CD4-positive, alpha-beta T cell treated with Interleukin-15 for 4 hours (primary cell): ENCODE measurements around the gene PMEPA1.

ENCODE experiments used
- DNase-seq: peaks from one replicate; pipeline ENCODE4 v3.0.0-alpha.2; 2020; ENCODE audit warnings: low spot score

The PMEPA1 gene

DNA sequence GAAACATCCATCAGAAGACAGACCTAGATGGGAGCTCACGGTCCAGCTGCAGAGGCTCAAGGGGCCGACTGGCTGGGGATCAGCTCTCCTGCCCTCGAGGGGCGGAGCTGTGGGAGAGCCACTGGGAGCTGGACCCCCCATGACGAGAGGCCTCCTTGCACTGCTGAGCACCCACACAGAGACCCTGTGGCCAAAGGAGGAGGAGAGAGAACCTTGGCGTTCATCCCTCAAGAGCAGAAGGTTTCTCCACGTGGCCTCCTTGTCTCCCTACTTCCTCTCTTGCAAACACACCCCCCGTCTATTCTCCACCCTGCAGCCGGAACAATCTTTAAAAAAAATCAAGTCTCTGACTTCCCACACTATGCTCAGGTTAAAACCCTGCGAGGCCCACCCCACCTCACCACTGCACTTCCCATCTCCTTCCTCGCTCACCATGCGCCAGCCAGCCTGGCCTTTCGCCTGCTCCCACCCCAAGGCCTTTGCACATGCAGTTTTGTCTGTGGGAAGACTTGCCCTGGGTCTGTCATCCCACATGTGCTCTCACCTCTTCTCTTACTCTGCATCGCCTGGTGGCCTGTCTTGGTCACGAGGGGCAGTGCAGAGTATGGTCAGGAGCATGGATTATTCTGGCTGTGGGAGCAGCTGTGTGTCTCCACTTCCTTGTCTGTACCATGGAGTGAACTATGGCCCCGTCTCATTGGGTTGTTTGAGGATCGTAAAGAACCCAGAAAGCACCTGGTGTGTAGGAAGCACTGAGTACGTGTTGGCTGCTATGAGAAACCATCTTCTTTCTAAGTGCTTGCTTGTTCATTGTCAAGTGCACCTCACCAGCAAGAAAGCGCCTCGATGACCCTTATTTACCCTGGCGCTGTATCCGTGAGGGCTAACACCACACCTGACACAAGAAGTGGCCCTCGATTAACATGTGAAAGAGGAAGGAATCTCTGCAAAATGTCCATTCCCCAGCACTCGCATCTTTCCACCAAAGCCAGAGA lies 32.9 kb downstream of the PMEPA1 start:
- no peak for DNase-seq

DNA sequence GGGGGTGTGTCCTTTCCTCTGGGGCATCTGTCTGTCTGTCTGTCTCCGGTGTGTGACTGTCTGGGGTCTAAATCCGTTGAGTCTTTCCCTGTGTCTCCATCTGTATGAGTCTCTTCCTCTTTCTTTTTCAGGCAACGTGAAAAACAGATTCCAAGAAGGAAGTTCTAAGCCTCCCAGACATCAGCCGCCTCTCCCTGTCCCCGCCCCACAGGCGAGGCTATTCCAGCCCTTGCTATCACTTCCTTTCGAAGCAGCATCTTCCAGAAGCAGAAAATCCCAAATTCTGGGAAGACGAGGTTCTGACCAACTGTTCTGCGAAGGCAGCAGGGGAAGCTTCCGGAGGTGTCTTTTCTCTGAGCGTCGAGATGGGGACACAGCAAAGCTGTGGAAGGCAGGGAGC lies 34.0 kb downstream of the PMEPA1 start:
- no peak for DNase-seq

DNA sequence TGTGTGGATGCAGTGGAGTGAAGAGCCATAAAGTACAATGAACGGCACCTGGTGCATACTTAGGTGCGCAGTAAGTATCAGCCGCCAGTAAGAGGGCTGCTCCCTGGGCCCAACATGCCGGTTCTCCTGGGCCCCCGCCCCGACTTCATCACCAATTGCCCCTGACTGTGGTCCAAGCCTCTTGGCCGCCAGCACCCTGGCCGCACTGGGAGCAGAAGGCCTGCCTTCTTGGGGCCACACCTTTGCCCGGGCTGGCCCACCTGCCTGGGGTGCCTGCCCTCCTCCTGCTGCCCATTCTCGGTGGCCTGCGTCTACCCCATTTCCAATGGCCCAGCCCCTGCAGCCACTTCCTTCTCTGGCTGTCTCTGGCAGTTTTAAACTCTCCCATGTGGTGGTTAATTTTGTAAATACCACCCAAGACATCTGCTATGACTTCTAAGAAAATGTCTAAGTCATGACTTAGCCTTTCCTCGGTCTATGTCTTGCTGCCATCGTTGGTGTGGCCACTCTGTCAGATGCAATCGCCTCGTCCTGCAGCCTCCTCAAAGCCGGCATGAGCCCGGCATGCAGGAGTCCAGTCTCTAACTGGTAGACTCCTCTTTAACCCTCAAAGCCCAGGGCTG lies 36.8 kb downstream of the PMEPA1 start:
- no peak for DNase-seq

DNA sequence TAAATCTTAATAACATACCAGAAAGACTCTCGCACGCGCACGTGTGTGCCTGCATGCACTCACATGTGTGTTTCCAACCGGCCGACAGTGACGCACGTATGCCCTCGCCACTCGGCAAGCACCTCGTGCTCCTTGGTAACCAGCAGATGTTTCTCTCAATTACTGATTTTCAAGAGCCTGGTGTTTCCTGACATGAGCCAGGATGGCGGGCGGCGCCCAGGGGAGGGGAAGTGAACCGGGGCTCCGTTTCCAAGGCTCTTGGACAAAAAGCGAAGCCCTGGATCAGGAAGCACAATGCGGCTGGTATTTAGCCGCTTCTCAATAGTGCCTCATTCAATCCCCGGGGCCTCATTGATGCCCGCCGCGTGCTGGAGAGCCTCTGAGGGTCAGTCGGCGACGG lies 37.7 kb downstream of the PMEPA1 start:
- DNase-seq: no peak

DNA sequence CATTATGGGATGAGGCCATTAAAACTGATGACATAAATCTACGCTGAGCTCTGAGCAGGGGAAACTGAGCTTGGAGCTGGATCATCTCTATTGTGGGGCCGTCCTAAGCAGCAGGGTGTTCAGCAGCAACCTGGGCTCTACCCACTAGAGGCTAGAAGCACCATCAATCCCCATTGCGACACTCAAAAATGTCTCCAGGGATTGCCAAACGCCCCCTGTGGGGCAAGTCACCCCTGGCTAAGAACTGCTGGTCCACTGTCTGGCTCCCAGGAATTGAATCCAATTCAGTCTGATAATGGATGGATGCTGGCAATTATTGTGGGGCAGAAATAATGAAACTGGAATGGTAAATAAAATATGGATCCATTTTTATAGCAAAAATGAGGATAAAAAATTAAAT lies 38.2 kb downstream of the PMEPA1 start:
- DNase-seq: no peak

DNA sequence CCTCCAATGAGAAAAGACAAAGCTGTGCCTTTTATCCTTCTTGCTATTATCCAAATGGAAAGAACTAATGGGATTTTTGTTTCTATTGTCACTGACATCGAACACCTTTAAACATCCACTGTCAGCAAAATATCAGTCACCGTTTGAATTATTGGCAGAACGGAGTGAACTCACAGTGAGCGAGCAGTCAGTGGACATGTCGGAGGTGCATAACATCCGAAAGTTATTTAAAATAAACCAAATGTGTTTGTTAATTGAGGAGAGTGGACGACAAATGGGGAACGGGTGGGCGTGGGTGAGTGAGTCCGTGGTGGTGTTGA lies 38.8 kb downstream of the PMEPA1 start:
- DNase-seq: no peak

DNA sequence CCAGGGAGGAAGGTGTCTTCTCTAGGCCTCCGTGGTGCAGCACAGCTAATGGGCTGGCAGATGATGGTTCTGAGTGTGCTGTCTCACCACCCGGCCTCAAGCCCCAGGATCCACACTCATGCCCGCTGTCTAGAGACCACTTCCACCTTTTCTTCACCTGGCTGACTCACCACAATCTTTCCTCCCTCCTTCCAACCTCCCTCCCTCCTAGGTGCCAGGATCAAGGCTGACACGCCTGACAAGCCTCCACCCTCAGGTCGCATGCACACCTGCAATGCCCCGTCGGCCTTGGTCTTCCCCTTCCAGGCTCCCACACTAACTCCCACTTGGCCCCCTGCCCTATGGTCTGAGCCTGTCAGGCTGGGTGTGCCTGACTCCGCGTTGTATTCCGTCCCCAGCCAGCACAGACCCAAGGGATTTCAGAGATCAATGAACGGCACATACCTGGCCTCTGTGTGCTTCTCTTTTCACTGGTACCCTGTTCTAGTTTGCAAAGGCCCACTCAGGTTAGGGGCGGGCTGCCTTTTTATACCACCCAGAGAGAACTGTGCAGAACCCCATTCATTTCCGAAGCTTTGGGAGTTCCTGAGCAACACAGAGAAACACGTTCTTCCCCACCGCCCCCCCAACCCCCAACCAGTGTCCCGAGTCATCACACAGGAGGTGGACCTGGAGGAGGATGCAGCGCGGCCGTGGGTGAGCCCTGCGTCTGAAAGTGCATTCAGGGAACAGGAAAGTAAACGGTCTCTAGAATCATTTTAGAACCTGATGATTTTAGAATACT lies 39.3 kb downstream of the PMEPA1 start:
- DNase-seq: no peak

DNA sequence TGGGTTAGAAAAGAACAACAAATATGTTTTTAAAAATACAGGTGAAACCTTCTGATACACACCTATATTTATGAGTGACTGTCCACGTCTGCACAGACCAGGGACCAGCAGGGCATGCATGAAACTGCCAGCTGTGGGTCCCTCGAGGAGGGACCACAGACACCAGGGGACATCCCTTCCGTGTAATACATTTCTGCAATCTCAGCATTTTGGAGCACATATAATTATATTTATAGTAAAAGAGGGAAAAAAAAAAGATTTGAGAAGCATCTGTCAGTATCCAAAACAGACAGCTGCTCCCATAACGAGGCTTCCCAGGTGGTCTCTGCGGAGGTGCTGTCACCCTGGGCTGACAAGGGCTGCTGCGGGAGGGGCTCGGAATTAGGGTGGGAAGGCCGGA lies 40.2 kb downstream of the PMEPA1 start:
- no peak for DNase-seq

DNA sequence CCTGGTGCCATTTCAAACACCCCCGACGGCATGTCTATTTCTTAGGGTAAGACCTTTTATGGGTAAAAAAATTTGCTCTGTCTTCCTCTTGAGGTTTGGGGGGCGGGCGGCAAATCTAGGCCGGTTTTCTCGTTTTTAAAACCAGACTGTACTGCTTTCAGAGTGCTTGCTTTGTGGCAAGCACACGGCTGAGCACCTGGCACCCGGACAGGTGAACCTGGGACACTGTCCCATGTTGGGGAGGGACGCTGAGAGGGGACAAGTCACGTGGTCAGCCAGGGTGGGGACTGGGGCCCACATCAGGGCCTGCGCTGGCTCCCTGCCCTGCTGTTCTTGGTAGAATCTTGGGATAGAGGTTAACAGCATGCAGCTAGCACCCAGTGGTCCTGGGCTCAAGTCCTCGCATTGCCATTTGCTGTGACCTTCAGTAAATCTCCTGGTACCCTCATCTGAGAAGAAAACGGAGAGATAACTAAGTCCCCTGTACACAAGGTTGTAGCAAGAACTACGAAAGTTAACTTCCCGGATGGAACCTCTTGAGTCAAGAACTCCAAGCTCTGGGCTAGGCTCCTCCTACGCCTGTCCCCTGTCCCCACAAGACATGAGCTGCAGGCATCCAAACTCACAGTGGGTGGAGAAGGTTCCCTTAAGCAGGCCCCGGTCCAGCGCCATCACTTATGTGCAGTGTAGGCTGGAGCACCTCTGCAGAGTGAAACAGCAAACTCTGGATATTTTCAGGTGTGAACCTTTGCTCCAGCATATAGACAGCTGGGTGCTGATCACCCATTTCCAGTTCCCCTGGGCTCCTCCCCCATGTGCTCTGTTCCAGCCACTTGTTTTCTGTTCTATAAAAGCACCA lies 41.7 kb downstream of the PMEPA1 start:
- no peak for DNase-seq

DNA sequence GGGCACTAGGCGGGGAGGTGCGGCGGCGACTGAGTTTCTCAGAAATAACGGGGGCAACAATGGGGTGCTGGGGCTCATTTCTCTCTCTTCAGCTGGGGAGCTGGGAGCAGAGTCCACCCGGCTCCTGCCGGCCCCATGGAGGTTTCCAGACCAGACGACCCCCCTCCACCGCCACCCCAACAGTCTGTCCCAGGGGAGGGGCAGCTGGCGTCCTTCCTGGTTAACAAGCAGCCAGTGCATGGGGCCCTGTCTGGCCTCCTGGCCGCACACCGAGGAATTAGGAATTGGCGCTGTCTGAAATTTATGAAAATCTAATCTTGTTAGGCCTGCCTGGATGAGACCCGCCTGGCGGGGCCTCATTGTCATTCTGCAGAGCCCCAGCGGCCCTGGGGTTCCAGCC lies 42.4 kb downstream of the PMEPA1 start:
- no peak for DNase-seq

DNA sequence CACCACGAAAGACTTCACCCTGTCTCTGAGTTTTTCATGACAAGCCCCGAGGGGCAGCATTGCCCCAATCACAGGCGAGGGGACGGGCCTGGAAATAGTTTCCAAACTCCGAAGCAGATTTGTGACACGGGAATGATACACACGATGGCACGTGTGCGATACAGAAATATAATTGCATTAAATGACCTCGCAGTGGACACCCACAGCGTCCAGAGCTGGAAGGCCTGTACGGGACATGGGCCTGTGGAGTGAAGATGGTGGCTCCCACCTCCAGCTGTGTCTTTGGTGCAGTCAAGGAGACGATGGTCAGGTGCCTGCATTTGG lies 43.0 kb downstream of the PMEPA1 start:
- DNase-seq: no peak

DNA sequence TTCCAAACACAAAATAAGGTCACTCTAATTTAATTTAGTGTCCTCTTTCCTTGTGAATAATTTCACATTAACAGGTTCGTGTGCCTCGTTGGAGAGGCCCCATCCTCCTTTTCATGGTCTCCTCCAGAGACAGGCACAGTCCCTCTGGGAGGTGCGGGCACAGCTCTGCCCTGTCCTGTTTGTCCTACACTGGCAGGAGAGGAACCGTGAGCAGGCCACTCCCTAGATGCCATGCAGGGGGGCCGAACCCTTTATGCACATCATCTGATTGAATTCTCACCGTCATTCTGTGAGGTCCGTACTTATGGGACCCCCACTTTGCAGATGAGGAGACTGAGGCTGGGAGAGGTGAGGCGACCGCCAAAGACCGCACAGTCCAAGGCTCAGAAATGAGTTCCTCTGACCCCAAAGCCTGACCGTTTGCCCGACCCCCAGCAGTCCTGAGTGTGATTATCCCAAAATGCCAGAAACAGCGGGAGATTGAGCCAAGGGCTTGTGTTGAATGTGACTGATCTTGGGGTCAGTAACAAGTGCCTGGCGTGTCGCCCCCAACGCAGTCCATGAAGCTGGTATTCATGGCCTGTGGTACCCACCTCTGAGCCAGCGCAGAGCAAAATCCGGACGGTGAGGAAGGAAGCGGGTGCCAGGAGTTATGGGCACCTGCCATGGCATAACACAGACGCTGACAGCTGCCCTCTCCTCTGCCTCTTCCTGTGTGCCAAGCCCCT lies 43.5 kb downstream of the PMEPA1 start:
- DNase-seq: no peak

DNA sequence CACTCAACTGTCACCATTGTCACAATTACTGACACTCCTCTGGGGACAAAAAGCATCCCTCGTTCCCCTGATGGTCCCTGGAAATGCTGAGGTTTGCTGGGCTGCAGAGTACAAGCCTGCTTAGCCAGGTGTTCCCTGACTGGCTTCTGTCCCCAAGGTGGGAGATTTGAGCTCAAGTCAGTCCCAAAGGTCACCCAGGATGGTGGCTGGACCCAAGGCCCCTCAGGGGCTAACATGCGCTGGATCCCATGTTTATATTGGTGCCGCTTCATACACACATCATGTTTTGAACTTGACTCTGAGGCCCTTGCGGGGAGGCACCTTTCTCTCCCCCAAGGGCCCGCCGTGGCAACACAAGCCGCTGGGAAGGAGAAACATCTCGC lies 44.2 kb downstream of the PMEPA1 start:
- no peak for DNase-seq

DNA sequence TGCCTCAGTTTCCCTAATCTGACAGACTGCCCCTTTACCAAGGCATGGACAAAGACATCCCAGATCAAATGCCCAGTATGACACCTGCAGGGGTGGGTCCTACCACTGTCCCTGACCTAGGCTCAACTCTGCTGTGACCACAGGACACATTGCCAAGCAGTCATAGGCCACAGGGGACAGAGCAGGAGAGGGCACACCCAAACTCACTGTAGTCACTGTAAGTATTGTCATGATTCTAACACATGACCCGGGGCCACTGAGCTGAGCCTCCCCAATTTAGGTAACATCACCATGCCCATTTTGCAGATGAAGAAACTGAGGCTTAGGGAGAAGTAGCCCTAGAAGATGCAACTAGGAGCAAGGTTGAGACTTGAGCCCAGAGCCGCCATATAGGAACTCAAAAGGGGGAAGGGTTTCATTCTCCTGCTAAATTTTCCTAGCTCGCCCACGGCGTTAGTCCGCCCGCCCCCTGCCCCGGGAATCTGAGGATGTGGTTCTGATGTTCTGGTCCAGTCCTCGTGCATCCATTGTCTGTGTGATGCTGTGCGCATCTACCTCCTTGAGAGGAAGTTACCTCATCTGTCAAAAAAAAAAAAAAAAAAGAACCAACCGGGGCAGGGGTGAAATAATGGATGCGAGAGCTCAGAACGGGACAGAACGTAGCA lies 44.8 kb downstream of the PMEPA1 start:
- DNase-seq: no peak

DNA sequence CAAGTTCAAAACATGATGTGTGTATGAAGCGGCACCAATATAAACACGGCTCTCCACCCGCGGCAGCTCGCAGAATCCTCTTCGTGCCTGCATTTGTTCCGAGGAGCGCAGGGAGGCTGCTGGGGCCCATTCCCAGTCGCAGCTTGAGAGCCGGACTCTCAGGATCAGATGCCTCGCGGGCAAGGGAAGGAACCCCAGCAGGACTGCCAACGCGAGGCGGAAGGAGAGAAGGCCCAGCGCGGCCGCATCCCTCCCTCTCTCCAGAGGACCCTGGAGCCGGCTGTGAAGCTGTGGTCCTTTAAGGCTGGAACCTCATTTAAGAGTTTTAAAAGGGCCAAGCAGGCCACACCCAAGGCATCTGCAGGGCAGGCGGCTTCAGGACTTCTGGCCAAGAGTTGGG lies 45.3 kb downstream of the PMEPA1 start:
- no peak for DNase-seq

DNA sequence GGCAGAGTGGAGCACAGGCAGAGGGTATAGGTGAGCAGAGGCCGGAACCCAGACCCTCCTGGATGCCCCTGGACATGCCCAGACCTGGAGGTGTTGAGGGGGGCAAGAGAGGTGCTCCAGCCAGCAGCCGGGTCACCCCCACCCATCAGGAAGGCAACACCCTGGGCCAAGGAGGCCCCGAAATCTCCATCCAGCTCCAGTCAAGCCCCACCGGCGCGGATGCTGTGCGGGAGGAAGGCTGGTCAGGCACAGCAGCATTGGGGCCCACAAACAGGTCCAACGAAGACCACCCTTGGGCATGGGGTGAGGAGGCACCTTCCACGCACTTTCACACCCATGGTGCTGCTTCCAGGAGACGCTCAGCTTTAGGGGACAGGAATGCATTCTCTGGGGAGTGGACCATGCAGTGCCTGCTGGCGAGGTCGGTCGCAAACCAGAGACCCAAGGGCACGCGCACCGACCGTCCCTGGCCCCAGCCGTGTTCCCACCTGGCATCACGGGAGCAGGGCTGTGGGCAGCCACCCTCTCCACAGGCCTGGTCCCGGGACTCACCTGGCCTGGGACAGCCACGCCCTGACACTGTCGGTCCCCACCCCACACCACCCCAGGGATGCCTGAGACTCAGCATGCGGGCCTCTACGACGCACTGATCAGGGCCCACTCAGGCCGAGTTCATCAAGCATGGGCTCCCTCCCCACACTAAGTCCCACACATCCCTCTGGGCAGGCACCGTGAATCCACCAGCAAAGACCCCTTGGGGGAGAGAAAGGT lies 45.9 kb downstream of the PMEPA1 start:
- no peak for DNase-seq

DNA sequence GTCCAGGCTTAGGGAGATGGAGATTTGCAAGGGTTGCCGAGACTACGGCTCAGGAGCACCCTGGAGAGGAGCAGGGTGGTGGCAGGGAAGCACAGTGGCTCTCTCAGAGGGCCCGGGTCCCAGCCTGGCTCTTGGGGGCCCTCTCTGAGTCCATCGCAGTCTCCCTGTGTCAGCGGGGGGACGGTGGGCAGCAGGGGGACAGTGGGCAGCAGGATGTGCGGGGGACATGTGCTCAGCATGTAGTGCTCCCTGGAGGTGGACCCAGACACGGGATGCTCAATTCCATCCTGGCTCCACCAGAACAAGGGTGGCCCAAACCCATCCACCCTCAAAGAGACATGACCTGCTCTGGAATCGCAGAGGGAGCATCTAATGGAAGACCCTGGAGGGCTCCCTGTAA lies 46.6 kb downstream of the PMEPA1 start:
- DNase-seq: no peak

DNA sequence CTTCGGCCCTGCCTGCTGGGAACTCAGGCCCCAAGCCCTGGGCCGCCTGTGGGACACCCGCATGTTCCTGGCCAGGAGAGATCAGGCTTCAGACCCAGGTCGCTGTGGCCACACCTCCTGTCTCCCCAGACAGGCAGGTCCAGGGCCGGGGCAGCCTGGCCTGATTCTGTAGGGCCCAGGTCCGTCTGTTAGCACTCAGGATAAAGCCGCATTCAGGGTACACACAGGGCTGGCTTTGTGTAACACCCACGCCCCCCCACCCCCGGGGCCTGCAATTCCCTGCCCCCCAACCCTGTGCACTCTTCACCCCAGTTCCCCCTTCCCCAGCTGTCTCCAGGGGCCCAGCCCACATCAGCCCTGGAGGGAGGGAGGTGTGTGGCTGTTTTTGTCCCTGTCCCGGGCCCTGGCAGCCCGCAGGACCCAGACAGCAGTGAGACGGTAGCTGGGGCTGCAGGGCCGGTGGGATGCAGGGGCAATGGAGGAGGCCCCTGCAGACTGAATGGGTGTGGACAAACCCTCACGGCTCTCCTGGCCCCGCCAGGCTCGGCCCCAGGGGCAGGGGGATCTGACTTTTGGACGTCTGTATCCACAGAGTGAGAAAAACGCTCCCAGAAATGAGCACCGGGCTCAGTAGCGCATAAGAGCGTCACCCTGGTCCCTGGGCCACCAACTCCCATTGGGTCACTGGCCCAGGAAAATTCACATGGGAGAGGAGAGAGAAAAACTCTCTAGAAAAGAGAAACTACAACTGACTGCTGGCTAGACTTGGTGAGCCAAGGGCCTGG lies 47.2 kb downstream of the PMEPA1 start:
- no peak for DNase-seq

DNA sequence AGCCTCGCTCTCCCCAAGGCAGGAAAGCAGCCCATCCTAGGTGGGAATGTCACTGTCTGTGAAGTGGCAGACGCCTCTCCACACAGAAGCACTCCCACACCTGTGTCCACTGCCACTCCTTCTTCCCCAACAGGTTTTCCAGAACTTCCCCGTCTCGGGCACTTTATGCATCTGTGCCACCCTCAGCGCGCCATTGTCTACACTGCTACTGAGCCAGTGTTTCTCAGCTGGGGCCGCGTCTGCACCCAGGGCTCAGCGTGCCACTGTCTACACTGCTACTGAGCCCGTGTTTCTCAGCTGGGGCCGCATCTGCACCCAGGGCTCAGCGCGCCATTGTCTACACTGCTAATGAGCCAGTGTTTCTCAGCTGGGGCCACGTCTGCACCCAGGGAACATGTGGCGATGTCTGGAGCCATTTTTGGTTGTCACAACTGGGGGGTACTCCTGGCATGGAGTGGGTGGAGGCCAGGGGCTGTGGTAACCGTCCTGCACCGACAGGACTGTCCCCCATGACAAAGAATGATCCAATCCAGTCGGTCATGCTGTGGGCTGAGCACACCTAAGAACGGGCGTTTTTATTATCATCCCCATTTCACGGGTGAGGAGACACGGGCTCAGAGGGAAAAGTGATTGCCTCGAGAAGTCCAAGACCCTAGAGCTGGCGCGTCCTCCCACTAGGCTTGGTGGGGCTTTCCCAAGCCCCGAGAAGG lies 47.9 kb downstream of the PMEPA1 start:
- no peak for DNase-seq
